SK-N-SH (cell line): ENCODE measurements around the gene TRPM1. TPM values are rescaled to one million over a fixed set of nuclear protein-coding genes. Genes with fewer than 3 reads are reported as not detected.

Experiments
- CTCF ChIA-PET: fragments of 300-600, 350-600 bp; formaldehyde crosslinking; extraction: SDS; loops from one replicate; lab custom pipeline; 2021; lab: Yijun Ruan, JAX
- POLR2A ChIA-PET: fragments of 350-600 bp; sonication (Branson Sonifier 250); formaldehyde crosslinking; extraction: SDS; loops from one replicate; lab custom pipeline; 2020; ENCODE audit warnings: antibody characterized with exemption, inconsistent platforms; lab: Yijun Ruan, JAX
- DNase-seq: peaks from one replicate; pipeline ENCODE4 v3.0.0; 2012
- H2AFZ ChIP-seq: fragments of 200-600 bp; sonication (generic); 2 replicates; pipeline ENCODE4 v1.8.1; 2016; ENCODE audit warnings: antibody characterized with exemption, mild to moderate bottlenecking, low read depth
- H3F3A ChIP-seq: fragments of 200-600 bp; sonication (generic); replicated peaks from 2 replicates; pipeline ENCODE3; 2016; ENCODE audit warnings: antibody characterized with exemption, mild to moderate bottlenecking; ENCODE audit not compliant: insufficient read depth
- H3K27ac ChIP-seq, 2 experiments: fragments of 200-500 bp in 1 of 2; fragments of 200-600 bp in 1 of 2; sonication (Bioruptor generic) in 1 of 2; sonication (generic), shearing (Covaris generic) in 1 of 2; 2 replicates each; pipeline versions ENCODE4 v1.5.1 to v1.6.1; 2014 to 2016; ENCODE audit warnings: low read depth in 2 of 2, inconsistent platforms in 1 of 2, low read length in 1 of 2, mild to moderate bottlenecking in 1 of 2, mixed read lengths in 1 of 2
- H3K27me3 ChIP-seq: fragments of 200-600 bp; sonication (generic), shearing (Covaris generic); 2 replicates; pipeline ENCODE4 v1.6.1; 2016; ENCODE audit warnings: mixed run types; ENCODE audit not compliant: insufficient read depth
- H3K36me3 ChIP-seq, 2 experiments: fragments of 200-500 bp in 1 of 2; fragments of 200-600 bp in 1 of 2; sonication (Bioruptor generic) in 1 of 2; sonication (generic) in 1 of 2; replicated peaks in 1 of 2; 2 replicates each; pipeline versions ENCODE3 to v1.5.1; 2014 to 2016; ENCODE audit warnings: low read length in 1 of 2, mild to moderate bottlenecking in 1 of 2; ENCODE audit not compliant: insufficient read depth in 2 of 2, control insufficient read depth in 1 of 2
- H3K4me1 ChIP-seq, 2 experiments: fragments of 200-500 bp in 1 of 2; fragments of 200-600 bp in 1 of 2; sonication (Bioruptor generic) in 1 of 2; sonication (generic), shearing (Covaris generic) in 1 of 2; 2 replicates each; pipeline versions ENCODE4 v1.5.1 to v1.6.1; 2014 to 2016; ENCODE audit warnings: low read depth in 1 of 2, low read length in 1 of 2, mixed run types in 1 of 2; ENCODE audit not compliant: insufficient read depth in 2 of 2, control insufficient read depth in 1 of 2
- H3K4me2 ChIP-seq: fragments of 200-600 bp; sonication (generic), shearing (Covaris generic); 2 replicates; pipeline ENCODE4 v1.6.1; 2017; ENCODE audit warnings: mixed run types
- H3K4me3 ChIP-seq, 2 experiments: fragments of 200-500 bp in 1 of 2; fragments of 200-600 bp in 1 of 2; sonication (Bioruptor generic) in 1 of 2; sonication (generic), shearing (Covaris generic) in 1 of 2; 2 replicates each; pipeline versions ENCODE4 v1.5.1 to v1.8.1; 2014 to 2016; ENCODE audit warnings: low read depth in 2 of 2, inconsistent platforms in 1 of 2, low read length in 1 of 2, mild to moderate bottlenecking in 1 of 2, mixed read lengths in 1 of 2, moderate library complexity in 1 of 2
- H3K79me2 ChIP-seq: fragments of 200-600 bp; sonication (generic); 2 replicates; pipeline ENCODE4 v1.8.1; 2017; ENCODE audit warnings: mild to moderate bottlenecking; ENCODE audit not compliant: insufficient read depth
- H3K9ac ChIP-seq: fragments of 200-600 bp; sonication (generic); 2 replicates; pipeline ENCODE4 v1.6.1; 2017; ENCODE audit warnings: mixed run types
- H3K9me2 ChIP-seq: fragments of 200-600 bp; sonication (generic); 2 replicates; pipeline ENCODE4 v1.6.1; 2017; ENCODE audit warnings: mixed run types
- H3K9me3 ChIP-seq: fragments of 200-600 bp; sonication (generic); 2 replicates; pipeline ENCODE4 v1.6.1; 2017; ENCODE audit warnings: mixed run types, mild to moderate bottlenecking, moderate library complexity
- H4K20me1 ChIP-seq: fragments of 200-600 bp; sonication (generic); 2 replicates; pipeline ENCODE4 v1.6.1; 2017; ENCODE audit warnings: mild to moderate bottlenecking, mixed run types; ENCODE audit not compliant: insufficient read depth
- CHD2 ChIP-seq: fragments of 150-350 bp; IDR thresholded peaks from 2 replicates; pipeline ENCODE4 v1.6.1; 2018; ENCODE audit warnings: low read length; ENCODE audit not compliant: partially characterized antibody
- EZH2phosphoT487 ChIP-seq: fragments of 200-600 bp; sonication (generic); IDR thresholded peaks from 2 replicates; pipeline ENCODE4 v1.6.1; 2017; ENCODE audit warnings: low read depth, mixed run types, mild to moderate bottlenecking, antibody characterized with exemption, moderate library complexity, borderline replicate concordance
- FOSL2 ChIP-seq: IDR thresholded peaks from 2 replicates; pipeline ENCODE4 v1.4.0; 2012; ENCODE audit warnings: low read depth, mild to moderate bottlenecking, moderate library complexity, borderline replicate concordance
- FOXJ3 ChIP-seq: sonication (generic); formaldehyde crosslinking; IDR thresholded peaks from 2 replicates; pipeline ENCODE4 v1.5.1; 2020; ENCODE audit warnings: mild to moderate bottlenecking, missing genetic modification reagents
- GATA2 ChIP-seq: sonication (generic); formaldehyde crosslinking; IDR thresholded peaks from 2 replicates; pipeline ENCODE4 v1.5.0; 2020; ENCODE audit warnings: mild to moderate bottlenecking, missing genetic modification reagents
- JUND ChIP-seq: IDR thresholded peaks from 2 replicates; pipeline ENCODE4 v1.4.0; 2012
- NFIC ChIP-seq: IDR thresholded peaks from 2 replicates; pipeline ENCODE4 v1.4.0; 2012; ENCODE audit warnings: borderline replicate concordance
- RAD21 ChIP-seq: IDR thresholded peaks from 2 replicates; pipeline ENCODE4 v1.6.1; 2012; ENCODE audit warnings: mild to moderate bottlenecking, low read length
- RCOR1 ChIP-seq: fragments of 150-350 bp; IDR thresholded peaks from 2 replicates; pipeline ENCODE4 v1.6.1; 2017; ENCODE audit warnings: antibody characterized with exemption, low read length
- REST ChIP-seq: IDR thresholded peaks from 2 replicates; pipeline ENCODE4 v1.6.1; 2012; ENCODE audit warnings: mild to moderate bottlenecking, low read depth, low read length, moderate library complexity
- RFX5 ChIP-seq: IDR thresholded peaks from 2 replicates; pipeline ENCODE4 v1.6.1; 2012; ENCODE audit warnings: mild to moderate bottlenecking, improper control_type of control experiment, low read length
- RXRA ChIP-seq: IDR thresholded peaks from 2 replicates; pipeline ENCODE4 v1.4.0; 2012; ENCODE audit warnings: low read depth, mild to moderate bottlenecking, borderline replicate concordance
- SIN3A ChIP-seq: IDR thresholded peaks from 2 replicates; pipeline ENCODE4 v1.6.1; 2012; ENCODE audit warnings: low read depth, mild to moderate bottlenecking, low read length, moderate library complexity, borderline replicate concordance
- USF1 ChIP-seq: IDR thresholded peaks from 2 replicates; pipeline ENCODE4 v1.4.0; 2012; ENCODE audit warnings: low read depth, borderline replicate concordance
- ZBTB33 ChIP-seq: IDR thresholded peaks from 2 replicates; pipeline ENCODE4 v1.4.0; 2012; ENCODE audit warnings: low read depth, borderline replicate concordance
- WGBS: methylation state at CpG from one replicate; pipeline ENCODE4 v1.1.6; 2017; ENCODE audit warnings: low lambda C conversion rate; 5-methylcytosine and 5-hydroxymethylcytosine counted together
- polyA plus RNA-seq, 3 experiments: library from polyadenylated mRNA; depleted of rRNA; stranded (reverse); fragments of >200 nt; gene quantifications; 2 replicates each; pipeline ENCODE4 v1.2.3, GENCODE V29; 2012

Gene TRPM1
- polyA plus RNA-seq, 1 of the 3 experiments (the other 2 are of a cell fraction) = not detected

DNA sequence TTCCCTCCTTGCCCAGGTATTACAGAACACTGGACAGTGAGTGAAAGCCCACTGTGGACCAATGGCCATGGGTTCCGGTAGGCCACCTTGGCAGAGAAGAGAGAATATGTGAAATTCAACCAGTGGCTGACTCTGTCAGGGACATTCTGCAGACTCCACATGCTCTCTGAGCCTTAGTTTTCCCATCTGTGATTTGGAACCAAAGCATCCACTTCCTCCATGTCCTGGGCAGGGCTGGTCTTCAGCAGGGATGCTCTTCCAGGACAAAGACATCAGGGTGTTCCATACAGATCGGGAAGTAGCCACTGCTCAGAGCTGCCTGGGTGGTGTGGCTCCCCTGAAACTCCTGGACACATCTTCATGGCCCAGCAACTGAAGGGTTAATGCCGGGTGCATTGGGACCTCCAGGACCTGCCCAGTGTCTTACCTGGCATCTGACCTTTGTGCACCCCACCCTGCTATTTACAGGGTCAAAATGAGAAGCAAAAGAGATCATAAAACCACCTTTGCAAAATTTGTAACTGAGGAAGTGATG is 28.3 kb upstream of the TRPM1 start:
- Histone ChIP-seq H3K27ac (no peak overlapping the region), H3K9ac (no peak overlapping the region), H2AFZ (no peak overlapping the region), H3K36me3 (no peaks in the 10 kb centered on the region), H3K9me3 (no peaks in the 10 kb centered on the region), H3F3A (no peaks in the 10 kb centered on the region), H3K4me1 (peaks cover 0 to 13% of the 10 kb centered on the region in 2 experiments; a peak in 1 of 4 replicates), H3K27me3 (no peaks in the 10 kb centered on the region), H3K4me2 (no peak overlapping the region), H3K79me2 (no peaks in the 10 kb centered on the region), H3K9me2 (no peaks in the 10 kb centered on the region), H4K20me1 (no peaks in the 10 kb centered on the region), H3K4me3 (no peak overlapping the region)
- no peak for DNase-seq
- WGBS = 67% methylated on average over 3 of the region's 3 CpGs
- CTCF ChIA-PET = interaction anchor here (0.6 to 4.6 kb wide), 80 partner anchors 9 to 472 kb away, joined by 3 to 42 read pairs (median 4); partner anchors contain the start of genes FAN1, MTMR10 and TRPM1
- POLR2A ChIA-PET = no interaction called here
- TF ChIP-seq EZH2phosphoT487 (no peak), RXRA (no peak), REST (no peak), CHD2 (no peak), RAD21 (no peak), GATA2 (CRISPR knock-in tag) (no peak), FOXJ3 (CRISPR knock-in tag) (no peak), JUND (no peak), FOSL2 (no peak), ZBTB33 (no peak), RFX5 (no peak), RCOR1 (no peak), NFIC (no peak), SIN3A (no peak), USF1 (no peak)
